ENCODE measurements around the gene OR13A1. TPM values are rescaled to one million over a fixed set of nuclear protein-coding genes. Genes with fewer than 3 reads are reported as not detected.

The OR13A1 gene
- total RNA-seq, 1 experiment from 2014 or later, result 0.15 TPM

- Histone ChIP-seq H3K23ac (ENCODE audit: insufficient read length, low read depth, low read length) (no peak overlapping the region), H3K27ac (ENCODE audit: insufficient read length, low read depth, low read length) (no peak overlapping the region), H2BK120ac (ENCODE audit: low read depth, low read length, poor library complexity, severe bottlenecking) (no peak overlapping the region), H4K5ac (ENCODE audit: insufficient read length, low read depth, low read length) (no peak overlapping the region), H3K4me1 (ENCODE audit: insufficient read depth, low read length) (no peaks in the 10 kb centered on the region), H3K4me2 (ENCODE audit: insufficient read depth, insufficient read length, low read length) (no peak overlapping the region), H2AK5ac (ENCODE audit: insufficient read length, low read length) (no peak overlapping the region), H2BK20ac (ENCODE audit: low read depth, low read length, poor library complexity, severe bottlenecking) (no peak overlapping the region), H3K23me2 (ENCODE audit: insufficient read length, low read depth, low read length, poor library complexity, severe bottlenecking) (no peaks in the 10 kb centered on the region), H2BK15ac (ENCODE audit: low read depth, low read length) (no peak overlapping the region), H3K9me3 (ENCODE audit: control insufficient read depth, low read depth, low read length) (no peaks in the 10 kb centered on the region), H2BK5ac (ENCODE audit: insufficient read length, low read length) (no peak overlapping the region), H3K27me3 (ENCODE audit: insufficient read depth, low read length) (no peaks in the 10 kb centered on the region), H4K91ac (ENCODE audit: insufficient read length, low read depth, low read length) (no peak overlapping the region), H4K8ac (replicated peaks; ENCODE audit: insufficient read length, low read depth, low read length) (no peak overlapping the region), H4K20me1 (ENCODE audit: control insufficient read depth, insufficient read depth, insufficient read length) (no peaks in the 10 kb centered on the region), H3K56ac (ENCODE audit: insufficient read length, low read depth, low read length) (no peak overlapping the region), H2BK12ac (ENCODE audit: insufficient read length, low read depth, low read length) (no peak overlapping the region), H3K18ac (ENCODE audit: insufficient read length, low read depth, low read length) (no peak overlapping the region), H2AFZ (ENCODE audit: low read length) (no peak overlapping the region), H3T11ph (ENCODE audit: low read length) (no peak overlapping the region), H3K4ac (ENCODE audit: low read depth, low read length) (no peak overlapping the region), H3K79me1 (ENCODE audit: insufficient read depth, low read depth, low read length, poor library complexity, severe bottlenecking) (no peaks in the 10 kb centered on the region), H3K9ac (ENCODE audit: extremely low read depth, insufficient read length, low read length) (no peak overlapping the region), H3K79me2 (ENCODE audit: insufficient read depth, low read length) (no peaks in the 10 kb centered on the region), H3K14ac (ENCODE audit: insufficient read depth, low read length) (no peak overlapping the region)
- DNase-seq, result no peak
- Mint-ChIP-seq H3K9me3 (peaks cover 8 to 13% of the 10 kb centered on the region in 2 experiments), H3K4me3 (no peak overlapping the region), H3K27me3 (ENCODE audit: low read depth) (peaks cover 2% of the 10 kb centered on the region; the same call in 1 of the 2 replicates), H3K4me1 (no peaks in the 10 kb centered on the region), H3K36me3 (ENCODE audit: insufficient read depth in 1 of 3, low read depth in 3 of 3) (peaks cover 0 to 8% (median 4%) of the 10 kb centered on the region in 3 experiments; a peak in 4 of 7 replicates), H3K27ac (no peak overlapping the region)
- WGBS (ENCODE audit: extremely low coverage, insufficient read length, low lambda C conversion rate), result no CpG with 5 or more reads among the region's 1 CpG
- no peak for TF ChIP-seq CTCF (conservative IDR thresholded peaks at IDR 0.05)
Observed at GRCh38 chr10:45286980-45287379, 28.4 kb downstream of the OR13A1 start.
